Measurements from ENCODE around the gene TULP3.
"Not testable (repeated sequence)": the region's sequence is repeated elsewhere in the genome, so short reads cannot be mapped to it uniquely, and the experiment has no call there.

The TULP3 gene

DNA sequence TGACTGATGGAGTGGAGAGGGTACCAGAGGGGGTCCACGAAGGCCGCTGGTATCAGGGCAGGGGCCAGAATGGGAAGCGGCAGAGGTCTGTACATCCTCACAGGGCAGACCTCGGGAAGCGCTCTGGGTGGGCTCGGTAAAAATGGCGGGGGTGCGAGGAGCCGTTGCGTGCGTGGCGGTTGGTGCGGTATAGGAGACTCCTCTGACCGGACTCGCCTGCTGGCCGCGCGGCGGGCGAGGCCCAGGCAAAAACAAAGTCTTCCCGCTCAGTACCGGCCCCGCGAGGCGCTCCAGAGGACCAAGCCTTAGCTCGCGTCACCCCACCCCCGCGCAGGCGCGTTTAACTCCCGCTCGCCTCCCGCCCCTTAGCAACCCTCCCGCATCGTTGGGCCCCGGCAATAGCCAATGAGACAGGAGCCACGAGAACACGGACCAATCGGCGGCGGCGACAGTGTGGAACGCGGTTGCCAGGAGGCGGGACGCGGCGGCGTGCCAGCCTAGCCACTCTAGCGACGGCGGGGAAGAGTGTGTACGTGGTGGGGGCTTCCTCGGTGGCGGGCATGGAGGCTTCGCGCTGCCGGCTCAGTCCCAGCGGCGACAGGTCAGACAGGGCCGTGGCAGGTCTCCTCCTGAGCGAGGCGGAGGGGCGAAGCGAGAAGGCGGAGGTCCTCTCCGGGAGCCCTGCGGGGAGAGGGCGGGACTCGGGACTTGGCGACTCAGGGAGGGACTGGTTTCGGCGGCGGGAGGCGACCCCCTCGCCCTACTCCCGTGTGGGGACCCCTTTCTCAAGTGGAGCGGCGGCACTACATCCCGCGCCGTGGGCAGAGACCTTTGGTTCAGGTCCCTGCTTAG is at the start of gene TULP3:
Gene TULP3, plus strand, starts transcription at position 504 of the 852 bp plus-strand sequence. Its CDS starts 57 bp downstream, at position 561.
- DNase-seq: peak; percentile 98

GRCh38 chr12:2841056-2841650 is 49.5 kb upstream of the TULP3 start:
- DNase-seq: no peak

DNA sequence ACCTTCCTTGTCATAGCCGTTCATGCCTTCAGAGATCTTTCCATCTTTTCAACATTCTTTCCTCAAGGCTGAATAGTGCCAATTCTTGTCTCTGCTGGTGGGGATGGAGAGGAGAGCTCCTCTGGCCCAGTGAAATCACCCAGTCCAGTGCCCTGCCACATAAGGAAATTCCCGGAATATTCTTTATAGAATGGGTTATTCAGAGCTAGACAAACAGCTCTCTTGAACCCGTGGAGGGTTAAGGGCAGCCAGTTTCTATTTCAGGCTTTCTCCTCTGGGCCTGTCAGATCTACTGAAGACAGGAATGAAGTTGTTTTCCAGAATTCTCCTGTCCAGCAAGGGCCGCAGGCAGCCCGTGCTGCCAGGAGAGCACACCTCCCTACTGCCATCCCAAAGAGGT is 47.7 kb upstream of the TULP3 start:
- DNase-seq: no peak

GRCh38 chr12:2844786-2845185 is 45.9 kb upstream of the TULP3 start:
- no peak for DNase-seq

DNA sequence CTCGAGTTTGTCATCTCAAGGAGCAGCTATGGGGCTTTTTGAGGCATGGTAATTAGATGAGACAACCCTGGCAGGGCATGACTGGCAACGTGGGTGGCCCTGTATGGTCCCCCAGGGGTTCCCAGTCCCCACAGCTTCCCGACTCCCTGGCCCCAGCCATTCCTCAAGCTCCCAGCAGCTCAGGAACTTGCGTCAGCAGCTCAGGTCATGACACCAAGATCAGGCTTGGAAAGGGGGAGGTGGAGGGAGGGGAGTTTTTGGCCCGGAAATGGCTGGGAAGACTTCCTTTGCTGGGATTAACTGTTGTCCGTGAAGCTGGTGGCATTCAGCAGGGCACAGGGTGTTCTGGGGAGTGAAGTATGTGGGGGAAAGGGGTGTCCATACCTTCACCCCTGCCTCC is 45.4 kb upstream of the TULP3 start:
- DNase-seq: no peak

DNA sequence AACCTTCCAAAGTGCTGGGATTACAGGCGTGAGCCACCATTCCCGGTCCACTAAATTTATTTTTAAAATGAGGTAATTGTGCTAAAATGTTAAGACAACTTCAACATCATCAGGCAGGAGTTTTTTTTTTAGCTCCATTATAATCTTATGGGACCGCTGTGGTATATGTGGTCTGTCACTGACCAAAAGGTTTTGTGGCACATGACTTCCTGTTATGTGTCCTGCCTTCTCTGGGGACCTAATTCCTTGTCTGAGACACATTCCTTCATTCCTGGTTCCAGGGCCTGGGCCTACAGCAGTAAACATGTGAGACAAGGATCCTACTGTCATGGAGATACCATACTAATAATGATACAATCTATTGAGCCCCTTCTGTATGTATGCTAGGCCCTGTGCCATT is 38.8 kb upstream of the TULP3 start:
- no peak for DNase-seq

DNA sequence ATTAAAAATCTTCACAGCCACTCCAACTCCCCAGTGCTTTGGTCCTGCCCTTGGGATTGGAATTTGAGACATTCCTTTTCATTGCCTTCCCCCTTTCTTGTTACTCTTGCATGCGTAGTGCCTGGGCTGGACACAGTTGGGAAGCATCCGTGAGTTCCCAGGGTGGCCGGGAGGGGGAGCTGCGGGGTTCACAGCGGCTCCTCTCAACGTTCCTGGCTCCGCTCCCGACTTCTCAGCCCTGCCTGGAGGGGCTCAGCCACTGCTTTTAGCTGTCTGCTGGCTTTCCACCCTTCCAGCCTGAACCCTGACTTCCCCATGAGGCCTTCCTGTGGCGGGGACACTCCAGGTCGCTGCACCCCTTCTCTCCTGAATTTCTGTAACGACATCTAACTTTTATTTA is 37.1 kb upstream of the TULP3 start:
- no peak for DNase-seq

GRCh38 chr12:2854669-2855453 is 35.8 kb upstream of the TULP3 start:
- DNase-seq: no peak

DNA sequence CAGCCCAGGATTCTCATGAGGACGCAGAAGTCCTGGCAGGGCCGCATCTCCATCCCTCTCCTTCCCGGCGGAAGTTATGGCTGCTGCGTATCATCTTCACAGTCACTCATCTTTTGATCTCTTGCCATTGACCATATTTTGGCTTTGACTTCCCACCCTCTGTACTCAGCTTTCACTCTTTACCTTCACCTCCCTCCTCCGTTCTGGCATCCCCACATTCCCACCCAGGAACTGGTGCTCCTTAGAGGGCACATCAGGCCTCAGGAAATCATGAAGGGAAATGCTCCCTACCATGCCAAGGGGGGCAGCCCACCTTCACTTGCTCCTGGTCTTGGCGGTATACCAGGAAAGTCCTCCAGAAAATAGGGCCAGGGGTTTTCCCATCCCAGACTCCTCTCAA is 35.1 kb upstream of the TULP3 start:
- DNase-seq: no peak

DNA sequence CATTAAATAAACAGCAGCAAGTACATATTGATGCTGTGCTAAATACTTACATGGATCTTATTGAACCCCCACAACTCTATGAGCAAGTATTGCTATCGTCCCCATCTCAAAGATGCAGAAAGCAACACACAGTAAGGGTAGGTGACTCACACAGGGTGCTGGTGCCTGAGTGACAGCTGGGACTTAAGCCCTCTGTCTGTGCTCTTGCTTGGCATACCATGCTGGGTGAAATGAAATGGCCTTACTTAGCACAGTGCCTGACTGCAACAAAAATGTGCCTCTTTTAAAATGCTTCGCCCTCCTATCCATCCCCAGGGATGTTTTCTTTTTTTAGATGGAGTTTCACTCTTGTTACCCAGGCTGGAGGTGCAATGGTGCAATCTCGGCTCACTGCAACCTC is 34.6 kb upstream of the TULP3 start:
- DNase-seq: no peak

DNA sequence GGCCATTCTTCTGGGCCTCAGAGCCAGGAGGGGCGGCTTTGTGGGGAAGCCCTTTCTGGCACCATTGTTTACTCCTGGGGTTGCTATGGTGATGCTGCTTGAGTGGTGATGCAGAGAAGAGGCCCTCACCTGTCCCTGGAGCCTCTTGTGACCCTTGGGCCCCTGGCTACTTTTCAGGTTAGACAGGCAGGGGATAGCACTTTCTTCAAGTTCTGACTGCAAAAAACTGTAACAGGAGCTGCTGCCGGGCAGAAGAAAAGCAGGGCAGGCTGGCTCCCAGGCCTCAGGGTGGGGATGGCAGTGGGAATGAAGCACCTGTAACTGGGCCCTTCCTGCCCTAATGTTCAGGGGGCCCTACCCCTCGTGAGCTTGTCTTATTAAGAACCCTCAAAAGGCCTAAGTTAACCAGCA is 33.7 kb upstream of the TULP3 start, which contains the start of gene TEX52:
Gene TEX52, minus strand, starts transcription at position 19 of the 411 bp plus-strand sequence. Its CDS starts 13 bp downstream, at position 6.
- DNase-seq: no peak

GRCh38 chr12:2857576-2857975 is 33.1 kb upstream of the TULP3 start:
- no peak for DNase-seq

- no peak for DNase-seq
Measured at GRCh38 chr12:2858334-2858733, 32.4 kb upstream of the TULP3 start.

GRCh38 chr12:2858944-2859421 is 31.7 kb upstream of the TULP3 start:
- no peak for DNase-seq

DNA sequence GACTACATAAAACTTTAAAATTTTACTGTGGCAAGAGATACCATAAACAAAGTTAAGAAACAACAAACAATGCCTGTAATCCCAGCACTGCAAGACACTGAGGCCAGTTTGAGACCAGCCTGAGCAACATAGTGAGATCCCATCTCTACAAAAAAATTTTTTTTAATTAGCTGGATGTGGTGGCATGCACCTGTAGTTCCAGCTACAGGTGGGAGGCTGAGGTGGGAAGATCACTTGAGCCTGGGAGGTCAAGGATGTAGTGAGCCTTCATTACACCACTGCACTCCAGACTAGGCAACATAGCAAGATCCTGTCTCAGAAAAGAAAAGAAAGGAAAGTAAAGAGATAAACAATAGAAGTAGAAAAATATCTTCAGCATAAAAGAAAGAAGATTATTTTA is 30.5 kb upstream of the TULP3 start:
- no peak for DNase-seq

GRCh38 chr12:2862876-2863275 is 27.8 kb upstream of the TULP3 start:
- no peak for DNase-seq

- DNase-seq: not testable (repeated sequence)
Measured at GRCh38 chr12:2863402-2863801, 27.3 kb upstream of the TULP3 start.

DNA sequence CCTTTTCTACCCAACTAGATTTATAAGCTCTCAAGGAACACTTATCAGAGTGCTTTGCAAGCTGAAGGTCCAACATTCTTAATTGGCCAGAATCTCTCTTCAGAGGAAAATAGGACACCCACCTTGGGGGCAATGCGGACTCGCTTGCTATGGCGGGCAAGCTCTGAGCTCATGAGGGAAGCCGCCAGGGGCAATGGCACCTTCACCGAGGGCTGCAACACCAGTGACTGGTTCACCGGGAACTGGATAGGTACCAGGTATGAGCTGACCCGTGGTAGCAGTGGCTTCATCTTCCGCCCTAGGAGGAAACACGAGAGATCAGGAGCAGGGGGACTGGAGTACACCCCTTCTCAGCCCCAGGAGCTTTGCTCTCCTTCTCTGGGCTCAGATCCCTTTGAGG is 26.5 kb upstream of the TULP3 start:
- DNase-seq: no peak

- not testable (repeated sequence) for DNase-seq
Measured at GRCh38 chr12:2868986-2869632, 21.6 kb upstream of the TULP3 start.

DNA sequence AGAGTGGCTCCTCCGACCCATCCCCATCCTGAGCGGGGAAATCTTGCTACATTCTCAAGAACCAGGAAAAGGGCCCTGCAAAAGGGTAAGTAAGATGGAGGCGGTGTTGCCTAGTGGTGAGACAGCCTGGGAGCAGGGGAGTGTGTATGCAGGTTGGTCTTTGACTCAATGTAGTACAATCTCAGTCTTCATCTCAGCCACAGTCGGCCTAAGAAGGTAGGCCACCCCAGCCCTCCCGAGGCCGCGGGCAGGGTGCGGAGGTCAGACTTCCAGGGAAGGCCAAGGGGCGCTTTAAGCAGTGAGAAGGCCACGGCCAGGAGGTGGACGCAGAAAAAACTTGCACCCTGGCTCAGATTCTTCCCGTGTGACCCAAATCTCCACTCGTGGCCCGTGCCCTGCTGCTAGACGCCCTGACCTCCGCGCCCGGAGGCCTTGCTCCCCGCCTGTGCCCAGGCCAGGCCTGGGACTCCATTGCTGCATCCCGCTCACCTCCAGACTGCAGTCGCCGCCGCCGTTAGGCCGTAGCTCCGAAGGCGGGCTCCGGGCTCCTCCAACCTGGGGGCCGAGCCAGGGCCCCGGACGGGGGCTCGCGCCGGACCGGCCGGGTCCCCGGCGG is 14.2 kb upstream of the TULP3 start:
- no peak for DNase-seq

DNA sequence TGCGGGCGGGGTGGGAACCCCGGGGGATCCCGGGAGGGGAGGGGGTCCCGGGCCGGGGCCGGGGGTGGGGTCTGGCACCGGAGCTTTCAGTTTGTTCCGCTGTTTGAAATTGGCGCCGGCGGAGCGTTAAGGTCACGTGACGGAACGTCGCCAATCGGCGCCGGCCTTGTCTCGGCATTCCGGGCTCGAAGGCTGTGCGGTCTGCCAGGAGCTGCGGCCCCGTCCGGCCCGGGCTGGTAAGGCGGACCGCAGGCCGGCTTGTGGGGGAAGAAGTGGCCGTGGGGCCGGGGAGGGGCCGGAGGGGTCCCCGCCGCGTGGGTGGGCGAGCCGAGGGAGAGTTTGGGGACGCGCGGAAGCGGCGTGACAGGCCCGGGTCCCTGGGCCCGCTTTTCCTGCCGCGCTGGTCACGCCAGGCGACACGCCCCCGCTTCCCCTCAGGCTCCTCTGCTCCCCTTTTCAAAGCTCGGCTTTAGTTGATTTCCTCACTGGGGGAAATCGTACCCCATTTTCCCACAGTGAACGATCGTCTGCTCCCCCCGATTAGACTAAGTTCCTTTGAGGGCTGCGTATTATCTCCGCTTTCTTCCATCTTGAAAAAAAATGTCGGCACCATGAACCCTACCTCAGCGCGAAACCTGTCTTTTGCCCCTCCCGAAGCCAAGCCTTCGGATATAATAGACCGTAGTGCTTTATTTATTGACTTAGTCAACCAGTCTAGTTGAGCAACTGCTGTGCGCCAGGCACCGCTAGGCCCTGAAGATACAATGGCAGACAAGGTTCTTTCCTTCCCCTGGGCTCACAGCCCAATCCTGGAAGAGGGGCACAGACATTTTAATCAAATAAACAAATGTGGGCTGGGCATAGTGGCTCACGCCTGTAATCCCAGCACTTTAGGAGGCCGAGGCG is 13.4 kb upstream of the TULP3 start, which contains the start of the genes FOXM1 and RHNO1:
Gene FOXM1, minus strand, starts transcription at position 128 of the 906 bp plus-strand sequence. CDS start 2,696 bp downstream, outside the sequence.
Gene RHNO1, plus strand, starts transcription at position 177 of the 906 bp plus-strand sequence. CDS start 8,144 bp downstream, outside the sequence.
- peak; percentile 79 for DNase-seq

Data from NCI-H2107 (cell line).